ENCODE measurements around the gene IPO7. TPM values are rescaled to one million over a fixed set of nuclear protein-coding genes. Genes with fewer than 3 reads are reported as not detected.

The IPO7 gene
- total RNA-seq, 1 donor = 181 TPM

- DNase-seq (ENCODE audit: low read depth) = no peak
- no peak for TF ChIP-seq CTCF (IDR thresholded peaks at IDR 0.05; ENCODE audit: insufficient read depth, low read length)
- H3K4me3 ChIP-seq (ENCODE audit: low read depth, low read length) = no peak overlapping the region
Observed at GRCh38 chr11:9495803-9496514, 111.5 kb downstream of the IPO7 start.

Small RNA genes lying within 50 kb of the gene (small RNA-seq; reads per million reads assigned to genes)
- 864 reads per million, percentile 99 among the genes with 10 or more reads in this experiment for gene SNORA23

Other genes with a start within 250 kb of the IPO7 start
- 75.8 and 105 TPM in 2 replicates for gene DENND5A, start 119.3 kb upstream of the IPO7 start, total RNA-seq (ENCODE audit: low replicate concordance)
- 26.8 and 37.8 TPM in 2 replicates for gene TMEM41B, start 70.1 kb upstream of the IPO7 start, total RNA-seq (ENCODE audit: low replicate concordance)
- gene ZNF143, start 76.4 kb downstream of the IPO7 start, total RNA-seq (ENCODE audit: low replicate concordance) = 15.1 and 24.9 TPM in 2 replicates
- gene WEE1, start 189.0 kb downstream of the IPO7 start, total RNA-seq (ENCODE audit: low replicate concordance) = 26.3 and 51.1 TPM in 2 replicates

Data from fibroblast of the aortic adventitia (primary cell).